ENCODE data around the gene TENM4.
"Not testable (repeated sequence)": the region's sequence is repeated elsewhere in the genome, so short reads cannot be mapped to it uniquely, and the experiment has no call there.

The TENM4 gene

DNA sequence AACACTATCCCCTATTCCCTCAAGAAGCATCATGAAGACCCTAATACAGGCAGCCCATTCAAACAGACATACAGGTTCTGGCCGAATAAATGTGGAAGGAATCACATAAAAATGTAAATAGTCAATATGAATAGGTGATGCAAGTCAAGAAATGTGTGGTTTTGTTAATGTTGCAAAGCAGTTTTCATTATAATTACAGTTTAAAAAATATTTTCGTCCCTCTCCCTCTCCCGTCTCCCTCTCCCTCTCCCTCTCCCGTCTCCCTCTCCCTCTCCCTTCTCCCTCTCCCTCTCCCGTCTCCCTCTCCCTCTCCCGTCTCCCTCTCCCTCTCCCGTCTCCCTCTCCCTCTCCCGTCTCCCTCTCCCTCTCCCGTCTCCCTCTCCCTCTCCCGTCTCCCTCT lies 250.3 kb downstream of the TENM4 start:
- not testable (repeated sequence) for H3K27me3 ChIP-seq (ENCODE audit: control insufficient read depth, insufficient read depth, low read length); H3K36me3 ChIP-seq (ENCODE audit: control insufficient read depth, insufficient read depth, low read length); H3K9ac ChIP-seq (ENCODE audit: low read depth, low read length); H3K9me3 ChIP-seq (ENCODE audit: control insufficient read depth, insufficient read depth, low read length); H3K4me1 ChIP-seq (ENCODE audit: control insufficient read depth, insufficient read depth, low read length); H3K4me3 ChIP-seq (ENCODE audit: low read depth, low read length)

DNA sequence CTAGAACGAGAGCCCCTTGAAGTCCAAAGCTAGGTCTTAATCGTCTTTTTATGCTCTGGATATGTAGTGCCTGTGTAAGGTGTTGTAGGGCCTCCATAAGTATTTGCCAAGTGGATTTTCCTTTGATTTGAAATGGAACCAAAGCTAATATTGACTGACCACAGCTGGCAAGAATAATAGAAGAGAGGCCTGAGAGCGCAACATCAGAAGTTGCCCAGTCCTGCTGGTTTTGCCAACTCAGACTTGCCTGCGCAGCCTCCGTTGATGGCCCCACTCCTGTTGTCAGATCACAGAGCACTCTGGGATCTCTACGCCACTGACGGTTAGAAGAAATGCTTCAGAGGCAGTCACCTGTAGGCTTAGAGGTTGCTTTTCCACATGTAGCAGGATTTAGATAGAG lies 251.2 kb downstream of the TENM4 start:
- Histone ChIP-seq H3K27me3 (ENCODE audit: control insufficient read depth, insufficient read depth, low read length) (peaks cover 7% of the 10 kb centered on the region), H3K4me1 (ENCODE audit: control insufficient read depth, insufficient read depth, low read length) (no peaks in the 10 kb centered on the region), H3K36me3 (ENCODE audit: control insufficient read depth, insufficient read depth, low read length) (no peaks in the 10 kb centered on the region), H3K9me3 (ENCODE audit: control insufficient read depth, insufficient read depth, low read length) (no peaks in the 10 kb centered on the region), H3K9ac (ENCODE audit: low read depth, low read length) (no peak overlapping the region), H3K4me3 (ENCODE audit: low read depth, low read length) (no peak overlapping the region)

DNA sequence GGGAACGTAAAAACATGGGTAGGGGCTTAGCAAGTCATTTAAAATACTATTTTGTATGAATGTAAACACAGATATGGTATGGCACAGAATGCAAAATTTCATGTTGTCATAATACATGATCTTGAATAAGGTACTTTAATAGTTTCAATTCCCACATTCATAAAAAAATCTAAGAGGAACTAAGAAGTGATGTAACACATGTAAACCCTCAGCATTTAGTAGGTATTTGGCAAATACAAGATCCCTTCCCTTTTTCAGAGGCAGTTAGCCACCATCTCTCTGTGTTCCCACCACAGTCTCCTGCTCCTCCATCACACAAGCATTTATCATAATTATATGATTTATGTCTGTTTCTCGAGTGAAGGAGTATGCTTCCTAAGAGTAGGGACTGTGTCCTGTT lies 251.8 kb downstream of the TENM4 start:
- Histone ChIP-seq H3K27me3 (ENCODE audit: control insufficient read depth, insufficient read depth, low read length) (peaks cover 9% of the 10 kb centered on the region), H3K9ac (ENCODE audit: low read depth, low read length) (no peak overlapping the region), H3K9me3 (ENCODE audit: control insufficient read depth, insufficient read depth, low read length) (no peaks in the 10 kb centered on the region)

DNA sequence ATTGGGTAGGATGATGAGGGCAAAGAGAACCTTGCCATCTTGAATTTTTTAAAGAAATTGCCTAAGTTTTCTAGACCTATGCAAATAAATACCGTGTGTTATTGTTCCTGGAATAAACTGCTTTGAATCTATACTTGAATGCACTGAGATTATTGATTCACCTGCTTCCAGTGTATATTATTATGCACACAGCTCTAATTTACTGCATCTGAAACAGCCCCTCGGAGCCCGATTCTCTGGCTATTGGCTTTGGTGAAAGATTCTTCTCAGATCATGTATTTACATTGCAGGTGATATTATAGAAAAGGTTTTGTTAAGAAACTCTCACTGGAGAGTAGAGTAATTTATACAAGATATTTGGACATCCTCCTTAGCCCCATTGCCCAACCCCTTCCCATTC lies 254.2 kb downstream of the TENM4 start:
- peaks cover 30% of the 10 kb centered on the region for H3K27me3 ChIP-seq (ENCODE audit: control insufficient read depth, insufficient read depth, low read length)
- H3K9ac ChIP-seq (ENCODE audit: low read depth, low read length) = no peak overlapping the region
- H3K36me3 ChIP-seq (ENCODE audit: control insufficient read depth, insufficient read depth, low read length) = no peaks in the 10 kb centered on the region
- no peaks in the 10 kb centered on the region for H3K9me3 ChIP-seq (ENCODE audit: control insufficient read depth, insufficient read depth, low read length)
- no peaks in the 10 kb centered on the region for H3K4me1 ChIP-seq (ENCODE audit: control insufficient read depth, insufficient read depth, low read length)
- no peak overlapping the region for H3K4me3 ChIP-seq (ENCODE audit: low read depth, low read length)

More for the DNA sequence above, 251.8 kb downstream of the TENM4 start:
- Histone ChIP-seq H3K36me3 (ENCODE audit: control insufficient read depth, insufficient read depth, low read length) (no peaks in the 10 kb centered on the region), H3K4me3 (ENCODE audit: low read depth, low read length) (no peak overlapping the region), H3K4me1 (ENCODE audit: control insufficient read depth, insufficient read depth, low read length) (no peaks in the 10 kb centered on the region)

DNA sequence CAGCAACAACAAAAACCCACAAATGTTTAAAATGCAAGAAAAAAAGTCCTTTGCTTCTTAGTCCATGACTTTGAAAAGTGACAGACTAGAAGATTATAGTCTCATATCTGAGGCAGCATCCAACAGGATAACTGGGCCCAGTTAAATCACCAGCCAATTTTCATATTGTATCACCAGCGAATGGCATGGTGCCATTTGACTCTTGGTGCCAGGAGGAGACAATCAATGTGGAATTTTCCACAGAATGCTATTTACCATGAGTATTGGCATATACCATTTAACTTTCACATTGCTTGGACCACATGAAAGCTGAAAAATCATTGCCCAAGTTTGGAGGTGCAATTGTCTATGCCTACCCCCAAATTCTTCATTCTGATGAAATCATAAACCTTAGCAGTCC lies 255.5 kb downstream of the TENM4 start:
- Histone ChIP-seq H3K9ac (ENCODE audit: low read depth, low read length) (no peak overlapping the region), H3K27me3 (ENCODE audit: control insufficient read depth, insufficient read depth, low read length) (peaks cover 35% of the 10 kb centered on the region), H3K4me3 (ENCODE audit: low read depth, low read length) (no peak overlapping the region), H3K9me3 (ENCODE audit: control insufficient read depth, insufficient read depth, low read length) (no peaks in the 10 kb centered on the region), H3K36me3 (ENCODE audit: control insufficient read depth, insufficient read depth, low read length) (no peaks in the 10 kb centered on the region), H3K4me1 (ENCODE audit: control insufficient read depth, insufficient read depth, low read length) (no peaks in the 10 kb centered on the region)

DNA sequence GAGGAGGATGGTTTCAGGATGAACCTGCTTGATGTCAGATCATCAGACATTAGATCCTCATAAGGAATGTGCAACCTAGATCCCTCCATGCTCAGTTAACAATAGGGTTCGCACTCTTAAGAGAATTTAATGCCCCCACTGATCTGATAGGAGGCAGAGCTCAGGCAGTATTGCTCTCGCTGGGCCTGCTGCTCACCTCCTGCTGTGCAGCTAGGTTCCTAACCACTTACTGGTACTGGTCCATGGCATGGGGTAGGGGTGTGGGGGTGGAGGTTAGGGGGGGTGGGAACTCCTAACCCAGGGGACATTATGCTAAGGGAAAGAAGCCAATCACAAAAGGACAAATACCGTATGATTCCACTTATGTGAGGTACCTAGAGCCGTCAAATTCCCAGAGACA lies 256.5 kb downstream of the TENM4 start:
- no peaks in the 10 kb centered on the region for H3K36me3 ChIP-seq (ENCODE audit: control insufficient read depth, insufficient read depth, low read length)
- H3K9ac ChIP-seq (ENCODE audit: low read depth, low read length) = no peak overlapping the region
- no peaks in the 10 kb centered on the region for H3K4me1 ChIP-seq (ENCODE audit: control insufficient read depth, insufficient read depth, low read length)
- H3K9me3 ChIP-seq (ENCODE audit: control insufficient read depth, insufficient read depth, low read length) = no peaks in the 10 kb centered on the region
- H3K27me3 ChIP-seq (ENCODE audit: control insufficient read depth, insufficient read depth, low read length) = peaks cover 35% of the 10 kb centered on the region
- H3K4me3 ChIP-seq (ENCODE audit: low read depth, low read length) = no peak overlapping the region

DNA sequence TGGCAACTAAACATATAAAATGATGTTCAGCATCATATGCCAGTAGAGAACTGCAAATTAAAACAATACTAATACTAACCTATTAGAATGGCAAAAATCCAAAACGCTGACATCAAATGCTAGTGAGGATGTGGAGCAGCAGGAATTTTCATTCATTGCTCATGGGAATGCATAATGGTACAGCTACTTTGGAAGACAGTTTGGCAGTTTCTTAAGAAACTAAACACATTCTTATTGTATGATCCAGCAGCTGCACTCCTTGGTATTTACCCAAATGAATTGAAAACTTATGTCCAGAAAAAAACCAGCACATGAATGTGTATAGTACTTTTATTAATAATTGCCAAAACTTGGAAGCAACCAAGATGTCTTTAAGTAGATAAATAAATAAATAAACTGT lies 258.0 kb downstream of the TENM4 start:
- Histone ChIP-seq H3K9ac (ENCODE audit: low read depth, low read length) (no peak overlapping the region), H3K9me3 (ENCODE audit: control insufficient read depth, insufficient read depth, low read length) (no peaks in the 10 kb centered on the region), H3K4me3 (ENCODE audit: low read depth, low read length) (no peak overlapping the region), H3K4me1 (ENCODE audit: control insufficient read depth, insufficient read depth, low read length) (no peaks in the 10 kb centered on the region), H3K27me3 (ENCODE audit: control insufficient read depth, insufficient read depth, low read length) (peaks cover 35% of the 10 kb centered on the region), H3K36me3 (ENCODE audit: control insufficient read depth, insufficient read depth, low read length) (no peaks in the 10 kb centered on the region)

DNA sequence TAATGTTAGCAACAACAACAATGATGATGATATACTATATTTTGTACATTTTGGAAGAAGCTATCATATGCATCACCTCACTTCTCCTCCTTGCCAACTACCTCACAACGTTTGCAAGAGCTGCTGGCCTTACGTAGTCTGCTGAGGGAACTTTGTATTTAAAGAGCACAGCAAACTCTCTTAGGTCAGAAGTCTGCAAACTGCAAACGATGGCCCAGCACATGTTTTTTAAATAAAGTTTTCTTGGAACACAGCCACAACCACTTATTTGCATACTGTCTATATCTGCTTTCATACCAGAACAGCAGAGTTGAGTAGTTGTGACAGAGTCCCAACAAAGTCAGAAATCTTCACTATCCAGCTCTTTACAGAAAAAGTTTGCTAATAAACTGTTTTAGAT lies 261.7 kb downstream of the TENM4 start:
- H3K36me3 ChIP-seq (ENCODE audit: control insufficient read depth, insufficient read depth, low read length) = no peaks in the 10 kb centered on the region
- no peaks in the 10 kb centered on the region for H3K4me1 ChIP-seq (ENCODE audit: control insufficient read depth, insufficient read depth, low read length)
- H3K4me3 ChIP-seq (ENCODE audit: low read depth, low read length) = no peak overlapping the region
- peaks cover 27% of the 10 kb centered on the region for H3K27me3 ChIP-seq (ENCODE audit: control insufficient read depth, insufficient read depth, low read length)
- no peaks in the 10 kb centered on the region for H3K9me3 ChIP-seq (ENCODE audit: control insufficient read depth, insufficient read depth, low read length)
- no peak overlapping the region for H3K9ac ChIP-seq (ENCODE audit: low read depth, low read length)

DNA sequence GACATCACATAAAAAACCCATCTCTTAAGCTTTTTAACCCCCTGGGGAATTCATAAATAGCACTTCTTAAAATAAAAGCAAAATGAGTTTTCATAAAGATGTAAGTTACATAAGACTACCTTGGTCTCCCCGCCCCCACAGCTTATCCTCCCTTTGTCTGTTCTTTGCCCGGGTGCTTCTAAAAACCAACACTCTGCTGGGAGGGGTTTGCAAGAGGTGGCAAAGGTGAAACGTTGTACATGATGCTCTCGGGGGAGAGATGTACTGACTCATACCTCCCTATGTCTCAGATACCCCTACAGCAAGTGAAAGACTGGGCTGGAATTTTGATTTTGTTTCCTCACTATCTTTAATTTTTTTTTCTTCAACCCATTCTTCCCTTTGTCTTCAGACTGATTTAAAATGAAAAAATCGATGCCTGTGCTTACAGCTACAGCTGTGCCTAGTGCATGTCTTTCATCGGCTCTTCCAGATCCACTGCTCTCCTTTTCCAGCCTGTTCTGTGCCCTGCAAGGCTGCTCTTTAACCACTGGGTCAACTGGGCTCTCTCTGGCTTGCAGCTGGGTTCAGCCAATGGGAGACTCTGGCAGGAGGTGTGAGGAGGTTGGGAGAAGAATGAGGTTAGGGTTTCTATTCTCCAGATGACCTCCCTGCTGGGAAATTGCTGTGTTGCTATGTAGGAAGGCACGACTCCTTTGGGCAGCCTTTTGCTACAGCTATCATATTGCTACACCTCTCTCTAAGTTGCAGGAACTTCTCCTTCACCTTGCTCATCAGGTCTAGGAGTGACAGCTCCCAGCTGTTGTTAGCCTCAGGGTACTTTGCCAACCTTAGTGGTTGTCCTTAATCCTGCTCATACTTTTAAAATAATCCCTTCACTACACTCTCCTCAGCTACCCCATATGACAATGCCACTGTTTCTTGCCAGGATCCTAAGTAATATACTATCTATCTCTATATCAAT lies 266.5 kb downstream of the TENM4 start:
- Histone ChIP-seq H3K9ac (ENCODE audit: low read depth, low read length) (no peak overlapping the region), H3K4me3 (ENCODE audit: low read depth, low read length) (no peak overlapping the region), H3K9me3 (ENCODE audit: control insufficient read depth, insufficient read depth, low read length) (no peaks in the 10 kb centered on the region), H3K27me3 (ENCODE audit: control insufficient read depth, insufficient read depth, low read length) (no peaks in the 10 kb centered on the region), H3K36me3 (ENCODE audit: control insufficient read depth, insufficient read depth, low read length) (no peaks in the 10 kb centered on the region), H3K4me1 (ENCODE audit: control insufficient read depth, insufficient read depth, low read length) (no peaks in the 10 kb centered on the region)

DNA sequence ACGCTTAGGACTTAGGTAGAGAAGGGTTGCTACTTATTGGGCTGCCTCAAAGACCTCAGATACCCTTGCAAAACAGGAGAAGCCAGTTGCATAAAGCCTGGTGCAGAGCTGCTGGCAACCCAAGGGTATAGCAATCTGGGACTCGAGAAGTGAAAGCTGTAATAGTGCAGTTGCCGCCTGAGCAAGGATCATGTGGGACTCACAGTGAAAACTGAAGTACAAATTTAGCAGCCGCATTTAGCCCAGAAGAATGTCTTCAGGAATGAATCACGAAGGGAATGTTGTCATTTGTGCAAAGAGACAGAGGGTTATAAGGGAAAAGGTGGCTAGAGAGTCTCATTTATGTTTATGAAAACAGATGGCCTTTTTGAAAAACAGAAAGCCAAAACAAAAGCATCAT lies 267.2 kb downstream of the TENM4 start:
- no peaks in the 10 kb centered on the region for H3K27me3 ChIP-seq (ENCODE audit: control insufficient read depth, insufficient read depth, low read length)
- no peak overlapping the region for H3K9ac ChIP-seq (ENCODE audit: low read depth, low read length)
- H3K9me3 ChIP-seq (ENCODE audit: control insufficient read depth, insufficient read depth, low read length) = no peaks in the 10 kb centered on the region
- H3K4me3 ChIP-seq (ENCODE audit: low read depth, low read length) = no peak overlapping the region
- H3K36me3 ChIP-seq (ENCODE audit: control insufficient read depth, insufficient read depth, low read length) = no peaks in the 10 kb centered on the region
- no peaks in the 10 kb centered on the region for H3K4me1 ChIP-seq (ENCODE audit: control insufficient read depth, insufficient read depth, low read length)

DNA sequence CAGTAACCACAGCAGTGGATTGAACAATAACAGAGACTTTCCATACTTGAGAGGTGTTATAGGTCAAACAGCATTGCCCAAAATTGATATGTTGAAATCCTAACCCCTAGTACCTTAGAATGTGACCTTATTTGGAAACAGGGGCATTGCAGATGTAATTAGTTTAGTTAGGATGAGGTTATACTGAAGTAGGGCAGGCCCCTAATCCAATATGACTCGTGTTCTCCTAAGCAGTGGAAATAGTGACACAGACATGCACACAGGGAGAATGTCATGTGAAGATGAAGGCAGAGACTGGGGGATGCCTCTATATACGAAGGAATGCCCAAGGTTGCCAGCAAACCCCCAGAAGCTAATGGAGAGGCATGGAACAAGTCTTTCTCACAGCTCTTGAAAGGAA lies 270.5 kb downstream of the TENM4 start:
- Histone ChIP-seq H3K27me3 (ENCODE audit: control insufficient read depth, insufficient read depth, low read length) (no peaks in the 10 kb centered on the region), H3K9ac (ENCODE audit: low read depth, low read length) (no peak overlapping the region), H3K36me3 (ENCODE audit: control insufficient read depth, insufficient read depth, low read length) (no peaks in the 10 kb centered on the region), H3K4me3 (ENCODE audit: low read depth, low read length) (no peak overlapping the region), H3K9me3 (ENCODE audit: control insufficient read depth, insufficient read depth, low read length) (no peaks in the 10 kb centered on the region), H3K4me1 (ENCODE audit: control insufficient read depth, insufficient read depth, low read length) (no peaks in the 10 kb centered on the region)

DNA sequence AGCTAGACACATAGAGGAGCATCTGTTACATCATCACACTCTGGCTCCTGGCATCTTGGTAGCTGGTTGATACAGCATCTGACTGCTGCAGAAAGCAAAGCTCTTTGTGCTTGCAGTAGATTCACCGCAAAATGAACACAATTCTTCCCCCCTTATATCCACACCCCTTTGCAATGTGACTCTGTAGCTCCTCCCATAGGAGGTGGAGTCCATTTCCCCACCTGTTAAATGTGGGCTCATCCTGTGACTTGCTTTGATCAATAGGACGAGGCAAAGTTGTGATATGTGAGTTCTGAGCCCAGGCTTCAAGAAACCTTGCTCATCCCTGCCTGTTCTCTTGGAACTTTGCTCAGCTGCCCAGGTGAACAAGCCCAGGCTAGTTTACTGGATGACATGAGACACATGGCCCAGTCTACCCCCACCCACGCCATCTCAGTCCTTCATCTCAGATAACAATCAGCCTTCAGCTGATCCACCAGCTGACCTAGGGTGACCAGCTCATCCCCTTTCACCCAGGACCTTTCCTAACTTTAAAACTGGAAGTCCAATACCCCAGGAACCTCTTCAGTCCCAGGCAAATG lies 272.2 kb downstream of the TENM4 start:
- no peaks in the 10 kb centered on the region for H3K9me3 ChIP-seq (ENCODE audit: control insufficient read depth, insufficient read depth, low read length)
- H3K4me3 ChIP-seq (ENCODE audit: low read depth, low read length) = no peak overlapping the region
- H3K4me1 ChIP-seq (ENCODE audit: control insufficient read depth, insufficient read depth, low read length) = no peaks in the 10 kb centered on the region
- H3K27me3 ChIP-seq (ENCODE audit: control insufficient read depth, insufficient read depth, low read length) = no peaks in the 10 kb centered on the region
- no peaks in the 10 kb centered on the region for H3K36me3 ChIP-seq (ENCODE audit: control insufficient read depth, insufficient read depth, low read length)
- no peak overlapping the region for H3K9ac ChIP-seq (ENCODE audit: low read depth, low read length)

Data from iPS-15b (cell line).